ENCODE data around the gene CD46. TPM values are rescaled to one million over a fixed set of nuclear protein-coding genes. Genes with fewer than 3 reads are reported as not detected.

Gene CD46
- polyA plus RNA-seq, 1 donor from 2014 or later: 393 TPM

DNA sequence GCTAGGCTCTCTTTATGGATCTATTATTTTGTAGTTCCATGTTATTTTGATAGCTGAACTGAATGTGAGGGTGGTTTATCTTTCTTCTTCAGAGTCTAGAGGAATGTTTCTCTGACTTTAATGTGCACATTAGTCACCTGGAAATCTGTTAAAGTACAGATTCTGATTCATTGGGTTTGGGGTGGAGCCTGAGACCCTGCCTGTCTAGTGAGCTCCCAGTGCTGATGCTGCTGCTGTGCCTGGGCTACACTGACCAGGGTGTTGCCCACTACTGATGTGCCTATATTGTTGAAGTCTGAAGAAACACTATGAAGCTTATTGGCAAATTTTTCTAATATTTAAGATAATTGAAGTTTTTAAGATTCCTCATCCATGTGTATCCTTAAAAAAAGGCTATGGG is 35.9 kb downstream of the CD46 start:
- Histone ChIP-seq H3K4me3 (ENCODE audit: low read length) (no peak overlapping the region), H3K79me2 (replicated peaks; ENCODE audit: insufficient read depth, low read length) (no peaks in the 10 kb centered on the region), H3K9ac (ENCODE audit: low read length) (no peak overlapping the region), H3K27ac (ENCODE audit: low read length) (no peak overlapping the region), H3K9me2 (ENCODE audit: insufficient read depth, low read length) (no peaks in the 10 kb centered on the region), H3F3A (ENCODE audit: insufficient read depth, low read length, poor library complexity, severe bottlenecking) (no peaks in the 10 kb centered on the region), H3K4me2 (ENCODE audit: low read length) (no peak overlapping the region), H3K27me3 (ENCODE audit: insufficient read depth, low read depth, low read length) (no peaks in the 10 kb centered on the region), H4K20me1 (ENCODE audit: insufficient read depth) (no peaks in the 10 kb centered on the region), H3K36me3 (ENCODE audit: insufficient read depth, low read length) (peaks cover 4% of the 10 kb centered on the region), H2AFZ (ENCODE audit: low read depth, low read length) (no peak overlapping the region), H3K9me3 (ENCODE audit: low read length) (no peaks in the 10 kb centered on the region)
- TF ChIP-seq RAD21 (conservative IDR thresholded peaks at IDR 0.05) (no peak), CTCF (IDR thresholded peaks at IDR 0.05; ENCODE audit: poor library complexity, severe bottlenecking) (no peak), EZH2 (IDR thresholded peaks at IDR 0.05; ENCODE audit: borderline replicate concordance, insufficient read depth, low read length, poor library complexity, severe bottlenecking) (no peak)

- H3K36me3 ChIP-seq (ENCODE audit: insufficient read depth, low read length): peaks cover 3% of the 10 kb centered on the region
- no peaks in the 10 kb centered on the region for H3K27me3 ChIP-seq (ENCODE audit: insufficient read depth, low read depth, low read length)
- H2AFZ ChIP-seq (ENCODE audit: low read depth, low read length): no peak overlapping the region
- H3K27ac ChIP-seq (ENCODE audit: low read length): no peak overlapping the region
- H3K4me3 ChIP-seq (ENCODE audit: low read length): no peak overlapping the region
- TF ChIP-seq EZH2 (IDR thresholded peaks at IDR 0.05; ENCODE audit: borderline replicate concordance, insufficient read depth, low read length, poor library complexity, severe bottlenecking): no peak
- no peak for TF ChIP-seq EP300 (conservative IDR thresholded peaks at IDR 0.05; ENCODE audit: poor library complexity, severe bottlenecking)
- TF ChIP-seq SMC3 (conservative IDR thresholded peaks at IDR 0.05; ENCODE audit: poor library complexity): no peak
- TF ChIP-seq CTCF (IDR thresholded peaks at IDR 0.05; ENCODE audit: poor library complexity, severe bottlenecking): no peak
- TF ChIP-seq, protein P1, sequence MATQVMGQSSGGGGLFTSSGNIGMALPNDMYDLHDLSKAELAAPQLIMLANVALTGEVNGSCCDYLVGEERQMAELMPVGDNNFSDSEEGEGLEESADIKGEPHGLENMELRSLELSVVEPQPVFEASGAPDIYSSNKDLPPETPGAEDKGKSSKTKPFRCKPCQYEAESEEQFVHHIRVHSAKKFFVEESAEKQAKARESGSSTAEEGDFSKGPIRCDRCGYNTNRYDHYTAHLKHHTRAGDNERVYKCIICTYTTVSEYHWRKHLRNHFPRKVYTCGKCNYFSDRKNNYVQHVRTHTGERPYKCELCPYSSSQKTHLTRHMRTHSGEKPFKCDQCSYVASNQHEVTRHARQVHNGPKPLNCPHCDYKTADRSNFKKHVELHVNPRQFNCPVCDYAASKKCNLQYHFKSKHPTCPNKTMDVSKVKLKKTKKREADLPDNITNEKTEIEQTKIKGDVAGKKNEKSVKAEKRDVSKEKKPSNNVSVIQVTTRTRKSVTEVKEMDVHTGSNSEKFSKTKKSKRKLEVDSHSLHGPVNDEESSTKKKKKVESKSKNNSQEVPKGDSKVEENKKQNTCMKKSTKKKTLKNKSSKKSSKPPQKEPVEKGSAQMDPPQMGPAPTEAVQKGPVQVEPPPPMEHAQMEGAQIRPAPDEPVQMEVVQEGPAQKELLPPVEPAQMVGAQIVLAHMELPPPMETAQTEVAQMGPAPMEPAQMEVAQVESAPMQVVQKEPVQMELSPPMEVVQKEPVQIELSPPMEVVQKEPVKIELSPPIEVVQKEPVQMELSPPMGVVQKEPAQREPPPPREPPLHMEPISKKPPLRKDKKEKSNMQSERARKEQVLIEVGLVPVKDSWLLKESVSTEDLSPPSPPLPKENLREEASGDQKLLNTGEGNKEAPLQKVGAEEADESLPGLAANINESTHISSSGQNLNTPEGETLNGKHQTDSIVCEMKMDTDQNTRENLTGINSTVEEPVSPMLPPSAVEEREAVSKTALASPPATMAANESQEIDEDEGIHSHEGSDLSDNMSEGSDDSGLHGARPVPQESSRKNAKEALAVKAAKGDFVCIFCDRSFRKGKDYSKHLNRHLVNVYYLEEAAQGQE (IDR thresholded peaks at IDR 0.05; ENCODE audit: borderline replicate concordance): no peak
- TF ChIP-seq TAF1 (IDR thresholded peaks at IDR 0.05; ENCODE audit: low read depth): no peak
- H3K9me2 ChIP-seq (ENCODE audit: insufficient read depth, low read length): no peaks in the 10 kb centered on the region
- no peaks in the 10 kb centered on the region for H3K79me2 ChIP-seq (replicated peaks; ENCODE audit: insufficient read depth, low read length)
- H3K9ac ChIP-seq (ENCODE audit: low read length): no peak overlapping the region
- no peaks in the 10 kb centered on the region for H3K9me3 ChIP-seq (ENCODE audit: low read length)
- H4K20me1 ChIP-seq (ENCODE audit: insufficient read depth): no peaks in the 10 kb centered on the region
- no peaks in the 10 kb centered on the region for H3F3A ChIP-seq (ENCODE audit: insufficient read depth, low read length, poor library complexity, severe bottlenecking)
- H3K4me2 ChIP-seq (ENCODE audit: low read length): no peak overlapping the region
Observed at GRCh38 chr1:207789386-207789785, 37.5 kb downstream of the CD46 start.

All from neural cell (in vitro differentiated cells).